Esophagus muscularis mucosa (tissue), 3 donors: ENCODE data around the gene PYROXD2.

ENCODE experiments used
- EP300 ChIP-seq: sonication (generic); formaldehyde crosslinking; IDR thresholded peaks from one replicate; pipeline ENCODE4 v1.6.1; 2017; ENCODE audit warnings: antibody characterized with exemption
- TF ChIP-seq, protein P1 (sequence below), 3 experiments: fragments of 200-600 bp in 2 of 3; fragments of 450-650 bp in 1 of 3; sonication (generic) in 2 of 3; IDR thresholded peaks; one replicate each; pipeline ENCODE4 v1.5.1; 2017 to 2019; ENCODE audit warnings: antibody characterized with exemption in 3 of 3, mild to moderate bottlenecking in 2 of 3, moderate library complexity in 1 of 3

GRCh38 chr10:98366062-98366530, 48.9 kb downstream of the PYROXD2 start:
- TF ChIP-seq, protein P1, sequence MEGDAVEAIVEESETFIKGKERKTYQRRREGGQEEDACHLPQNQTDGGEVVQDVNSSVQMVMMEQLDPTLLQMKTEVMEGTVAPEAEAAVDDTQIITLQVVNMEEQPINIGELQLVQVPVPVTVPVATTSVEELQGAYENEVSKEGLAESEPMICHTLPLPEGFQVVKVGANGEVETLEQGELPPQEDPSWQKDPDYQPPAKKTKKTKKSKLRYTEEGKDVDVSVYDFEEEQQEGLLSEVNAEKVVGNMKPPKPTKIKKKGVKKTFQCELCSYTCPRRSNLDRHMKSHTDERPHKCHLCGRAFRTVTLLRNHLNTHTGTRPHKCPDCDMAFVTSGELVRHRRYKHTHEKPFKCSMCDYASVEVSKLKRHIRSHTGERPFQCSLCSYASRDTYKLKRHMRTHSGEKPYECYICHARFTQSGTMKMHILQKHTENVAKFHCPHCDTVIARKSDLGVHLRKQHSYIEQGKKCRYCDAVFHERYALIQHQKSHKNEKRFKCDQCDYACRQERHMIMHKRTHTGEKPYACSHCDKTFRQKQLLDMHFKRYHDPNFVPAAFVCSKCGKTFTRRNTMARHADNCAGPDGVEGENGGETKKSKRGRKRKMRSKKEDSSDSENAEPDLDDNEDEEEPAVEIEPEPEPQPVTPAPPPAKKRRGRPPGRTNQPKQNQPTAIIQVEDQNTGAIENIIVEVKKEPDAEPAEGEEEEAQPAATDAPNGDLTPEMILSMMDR (IDR thresholded peaks at IDR 0.05) = no peak
- no peak for TF ChIP-seq EP300
